Neural crest cell (in vitro differentiated cells): ENCODE data around the gene RCAN3. TPM values are rescaled to one million over a fixed set of nuclear protein-coding genes. Genes with fewer than 3 reads are reported as not detected.

Source experiments
- DNase-seq: peaks from one replicate; pipeline ENCODE4 v3.0.0; 2021; ENCODE audit warnings: low read depth, mixed read lengths, low spot score
- H3K27ac Mint-ChIP-seq: one replicate; pipeline ENCODE4 v1.8.0; 2021; ENCODE audit warnings: mild to moderate bottlenecking, mixed read lengths; ENCODE audit not compliant: unreplicated experiment
- H3K27me3 Mint-ChIP-seq: 2 replicates; pipeline ENCODE4 v1.8.0; 2021; ENCODE audit warnings: low read depth, mild to moderate bottlenecking, mixed read lengths
- H3K36me3 Mint-ChIP-seq: 2 replicates; pipeline ENCODE4 v1.8.0; 2021; ENCODE audit warnings: low read depth, mild to moderate bottlenecking, mixed read lengths
- H3K4me1 Mint-ChIP-seq: 2 replicates; pipeline ENCODE4 v1.8.0; 2021; ENCODE audit warnings: mixed read lengths
- H3K4me3 Mint-ChIP-seq: one replicate; pipeline ENCODE4 v1.8.0; 2021; ENCODE audit warnings: mild to moderate bottlenecking, mixed read lengths
- H3K9me3 Mint-ChIP-seq: 2 replicates; pipeline ENCODE4 v1.8.0; 2021; ENCODE audit warnings: mixed read lengths
- long read RNA-seq: library from polyadenylated mRNA; unstranded; transcript quantifications from one replicate; pipeline ENCODE4 v2.0.0, GENCODE V29; 2020
- total RNA-seq: library from RNA; stranded (reverse); gene quantifications from 2 replicates; pipeline ENCODE4 v1.2.1, GENCODE V29; 2021
- TF ChIP-seq, protein P1 (sequence below): fragments of 200-600 bp; sonication (generic); conservative IDR thresholded peaks from 2 replicates; pipeline ENCODE4 v1.5.0; 2021; ENCODE audit warnings: antibody characterized with exemption, mild to moderate bottlenecking

The RCAN3 gene
- total RNA-seq, result 2.2 and 2.4 TPM in 2 replicates
- long read RNA-seq, partial matches to known transcripts, result 0 of 2 reads
- long read RNA-seq, other reads (novel, unspliced or antisense), result 1 of 2 reads

DNA sequence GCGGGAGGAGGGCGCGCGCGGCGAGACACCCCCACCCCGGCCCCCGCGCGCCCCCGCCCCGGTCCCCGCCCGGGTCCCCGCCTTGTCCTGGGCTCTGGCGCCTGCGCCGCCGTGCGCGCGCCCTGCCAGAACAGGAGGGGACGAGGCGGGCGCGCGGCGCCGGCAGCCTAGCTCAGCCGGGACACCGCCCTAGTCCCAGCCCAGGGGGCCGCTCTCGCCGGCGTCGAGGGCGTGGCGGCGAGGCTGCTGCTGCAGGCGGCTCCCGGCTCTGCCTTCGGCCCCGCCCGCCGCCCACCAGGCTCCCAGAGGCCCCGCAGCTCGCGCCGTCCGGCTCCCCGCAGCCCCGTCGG, at the start of gene RCAN3:
Gene RCAN3, plus strand, starts transcription at position 128 of the 350 bp plus-strand sequence. CDS start 11,537 bp downstream, outside the sequence.
- Mint-ChIP-seq H3K27me3 (peaks cover 91% of the 10 kb centered on the region), H3K27ac (no peak within 1 kb of the TSS), H3K36me3 (no peaks in the 10 kb centered on the region), H3K4me3 (peak within 1 kb of the TSS; percentile 95), H3K4me1 (peaks cover 15% of the 10 kb centered on the region), H3K9me3 (no peaks in the 10 kb centered on the region)
- TF ChIP-seq, protein P1, sequence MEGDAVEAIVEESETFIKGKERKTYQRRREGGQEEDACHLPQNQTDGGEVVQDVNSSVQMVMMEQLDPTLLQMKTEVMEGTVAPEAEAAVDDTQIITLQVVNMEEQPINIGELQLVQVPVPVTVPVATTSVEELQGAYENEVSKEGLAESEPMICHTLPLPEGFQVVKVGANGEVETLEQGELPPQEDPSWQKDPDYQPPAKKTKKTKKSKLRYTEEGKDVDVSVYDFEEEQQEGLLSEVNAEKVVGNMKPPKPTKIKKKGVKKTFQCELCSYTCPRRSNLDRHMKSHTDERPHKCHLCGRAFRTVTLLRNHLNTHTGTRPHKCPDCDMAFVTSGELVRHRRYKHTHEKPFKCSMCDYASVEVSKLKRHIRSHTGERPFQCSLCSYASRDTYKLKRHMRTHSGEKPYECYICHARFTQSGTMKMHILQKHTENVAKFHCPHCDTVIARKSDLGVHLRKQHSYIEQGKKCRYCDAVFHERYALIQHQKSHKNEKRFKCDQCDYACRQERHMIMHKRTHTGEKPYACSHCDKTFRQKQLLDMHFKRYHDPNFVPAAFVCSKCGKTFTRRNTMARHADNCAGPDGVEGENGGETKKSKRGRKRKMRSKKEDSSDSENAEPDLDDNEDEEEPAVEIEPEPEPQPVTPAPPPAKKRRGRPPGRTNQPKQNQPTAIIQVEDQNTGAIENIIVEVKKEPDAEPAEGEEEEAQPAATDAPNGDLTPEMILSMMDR, result no peak
- peak; percentile 62 for DNase-seq

DNA sequence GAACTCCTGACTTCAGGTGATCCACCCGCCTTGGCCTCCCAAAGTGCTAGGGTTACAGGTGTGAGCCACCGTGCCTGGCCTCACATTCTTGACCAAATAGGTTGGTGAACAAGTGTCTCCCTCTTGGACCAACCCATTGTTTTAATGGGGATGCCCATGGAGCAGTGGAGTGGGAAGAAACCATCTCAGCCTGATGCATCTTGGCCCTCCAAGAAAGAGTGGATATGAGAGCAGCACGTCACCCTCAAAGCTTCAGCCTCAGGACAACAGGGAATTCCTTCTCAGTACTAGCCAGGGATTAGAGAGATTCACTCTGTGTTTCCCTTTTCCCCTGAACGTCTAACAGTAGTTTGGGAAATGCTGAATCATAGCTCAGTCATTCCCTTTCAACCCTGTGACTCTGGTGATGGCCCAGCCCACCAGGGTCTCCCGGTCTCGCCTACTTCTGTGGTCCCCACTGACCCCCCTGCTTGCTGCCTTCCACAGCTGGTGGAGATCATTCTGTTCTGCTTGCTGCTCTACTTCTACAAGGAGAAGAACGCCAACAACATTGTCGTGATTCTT, 49.6 kb upstream of the RCAN3 start:
- TF ChIP-seq, protein P1, result no peak
- DNase-seq, result no peak
- Mint-ChIP-seq H3K9me3 (no peaks in the 10 kb centered on the region), H3K4me3 (no peak overlapping the region), H3K27me3 (no peaks in the 10 kb centered on the region), H3K36me3 (no peaks in the 10 kb centered on the region), H3K27ac (peak overlapping the region; percentile 13), H3K4me1 (no peaks in the 10 kb centered on the region)

DNA sequence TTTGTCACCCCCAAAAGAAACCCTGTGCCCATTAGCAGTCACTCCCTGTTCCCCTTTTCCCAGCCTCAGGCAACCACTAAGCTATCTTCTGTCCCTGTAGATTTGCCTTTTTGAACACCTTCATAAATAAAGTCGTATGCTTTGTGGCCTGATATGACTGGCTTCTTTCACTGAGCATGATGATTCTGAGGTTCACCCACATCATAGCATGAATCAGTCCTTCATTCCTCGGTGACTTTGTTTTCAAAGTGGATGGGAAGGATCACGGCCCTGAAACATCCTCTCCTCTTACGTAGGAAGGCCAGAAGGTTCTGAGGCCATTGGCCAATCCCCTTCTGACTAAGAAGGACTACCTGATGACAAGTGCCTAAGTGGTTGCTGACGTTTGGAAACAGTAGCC, 48.0 kb upstream of the RCAN3 start:
- DNase-seq, result no peak
- H3K27ac Mint-ChIP-seq, result peak overlapping the region; percentile 15
- H3K36me3 Mint-ChIP-seq, result no peaks in the 10 kb centered on the region
- H3K9me3 Mint-ChIP-seq, result no peaks in the 10 kb centered on the region
- H3K27me3 Mint-ChIP-seq, result no peaks in the 10 kb centered on the region
- TF ChIP-seq, protein P1, result no peak
- peaks cover 3% of the 10 kb centered on the region for H3K4me1 Mint-ChIP-seq
- no peak overlapping the region for H3K4me3 Mint-ChIP-seq

DNA sequence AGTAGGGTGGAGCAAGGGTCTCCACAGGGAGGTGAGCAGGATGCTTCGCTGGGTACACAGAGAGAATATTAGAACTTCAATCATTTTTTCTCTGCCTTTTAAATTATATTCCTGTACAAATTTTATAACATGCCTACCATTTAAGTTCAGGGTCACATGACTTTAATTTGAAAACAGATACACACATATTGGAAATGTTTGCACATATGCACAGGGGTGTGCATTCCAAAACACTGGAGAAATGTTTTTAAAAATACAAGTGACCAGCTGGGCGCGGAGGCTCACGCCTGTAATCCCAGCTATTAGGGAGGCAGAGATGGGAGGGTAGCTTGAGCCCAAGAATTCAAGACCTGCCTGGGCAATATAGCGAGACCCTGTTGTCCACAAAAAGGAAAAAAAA, 47.4 kb upstream of the RCAN3 start:
- TF ChIP-seq, protein P1, result no peak
- H3K36me3 Mint-ChIP-seq, result no peaks in the 10 kb centered on the region
- H3K4me1 Mint-ChIP-seq, result peaks cover 5% of the 10 kb centered on the region
- H3K9me3 Mint-ChIP-seq, result no peaks in the 10 kb centered on the region
- H3K4me3 Mint-ChIP-seq, result no peak overlapping the region
- H3K27ac Mint-ChIP-seq, result no peak overlapping the region
- no peak for DNase-seq
- no peaks in the 10 kb centered on the region for H3K27me3 Mint-ChIP-seq

DNA sequence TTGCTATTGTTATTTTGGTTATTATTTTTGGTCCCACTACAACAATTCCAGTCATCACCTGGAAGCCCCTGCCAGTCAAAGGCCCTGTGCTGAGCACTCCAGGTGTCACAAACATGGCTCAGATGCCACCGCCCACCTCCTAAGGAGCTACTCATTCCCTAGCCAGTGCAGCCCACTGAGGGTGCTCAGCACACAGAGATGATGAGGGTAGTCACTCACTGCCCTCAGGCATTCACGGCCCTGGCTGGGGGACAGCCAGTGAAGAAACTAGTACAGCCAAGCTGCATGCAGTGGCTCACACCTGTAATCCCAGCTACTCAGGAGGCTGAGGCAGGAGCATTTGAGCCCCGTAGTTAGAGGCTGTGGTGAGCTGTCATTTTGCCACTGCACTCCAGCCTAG, 44.8 kb upstream of the RCAN3 start:
- H3K27me3 Mint-ChIP-seq, result peaks cover 2% of the 10 kb centered on the region
- peaks cover 5% of the 10 kb centered on the region for H3K4me1 Mint-ChIP-seq
- H3K4me3 Mint-ChIP-seq, result no peak overlapping the region
- DNase-seq, result no peak
- TF ChIP-seq, protein P1, result no peak
- peak overlapping the region; percentile 43 for H3K27ac Mint-ChIP-seq
- no peaks in the 10 kb centered on the region for H3K9me3 Mint-ChIP-seq
- no peaks in the 10 kb centered on the region for H3K36me3 Mint-ChIP-seq
